GM21529 (cell line): ENCODE results near the gene PCBP4.

Experiments used
- ATAC-seq: cut with Tn5 transposase; IDR thresholded peaks from one replicate; pipeline ENCODE4 v1.9.1; 2021; ENCODE audit not compliant: unreplicated experiment

Gene PCBP4

DNA sequence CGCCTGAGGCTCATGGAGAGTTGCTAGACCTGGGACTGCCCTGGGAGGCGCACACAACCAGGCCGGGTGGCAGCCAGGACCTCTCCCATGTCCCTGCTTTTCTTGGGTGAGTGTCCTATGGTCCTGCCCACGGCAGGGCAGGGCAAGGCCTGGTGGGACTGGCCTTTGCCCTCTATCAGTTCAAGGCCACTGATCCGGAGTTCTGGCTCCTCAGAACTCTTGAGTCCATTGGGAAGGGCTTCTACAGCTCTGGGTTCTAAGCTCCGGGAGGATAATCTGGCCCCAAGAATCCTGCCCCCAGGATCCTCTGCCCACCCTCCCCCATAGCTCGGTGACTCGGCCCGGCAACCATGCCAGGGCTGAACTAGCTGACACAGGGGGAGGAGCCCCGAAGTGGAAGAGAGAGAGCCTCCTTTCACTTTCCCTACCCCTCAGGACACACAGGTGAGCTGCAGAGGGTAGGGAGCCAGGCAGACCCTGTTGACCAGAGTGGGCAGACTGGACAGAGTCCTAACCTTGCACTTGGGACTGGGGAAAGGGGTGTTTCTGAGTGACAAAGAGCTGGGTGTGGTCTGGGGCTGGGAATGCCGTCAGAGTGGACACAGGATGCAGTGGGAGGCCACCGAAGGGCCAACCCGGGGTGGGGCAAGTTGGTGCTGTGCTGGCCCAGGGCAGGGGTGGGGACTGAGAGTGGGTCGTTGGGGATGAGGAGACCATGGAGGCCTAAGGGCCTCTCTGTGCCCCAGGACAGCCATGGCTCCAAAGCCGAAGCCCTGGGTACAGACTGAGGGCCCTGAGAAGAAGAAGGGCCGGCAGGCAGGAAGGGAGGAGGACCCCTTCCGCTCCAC is 24.4 kb downstream of the PCBP4 start:
- peak; percentile 28 for ATAC-seq

GRCh38 chr3:51941798-51942602 is 25.3 kb downstream of the PCBP4 start, which contains the start of the genes PARP3 and RRP9:
TSS of gene PARP3 (plus strand) at chr3:51942363. CDS start at chr3:51943356, 993 bp downstream.
TSS of gene RRP9 (minus strand) at chr3:51941904. CDS start at chr3:51941867, 37 bp downstream.
- peak; percentile 90 for ATAC-seq

DNA sequence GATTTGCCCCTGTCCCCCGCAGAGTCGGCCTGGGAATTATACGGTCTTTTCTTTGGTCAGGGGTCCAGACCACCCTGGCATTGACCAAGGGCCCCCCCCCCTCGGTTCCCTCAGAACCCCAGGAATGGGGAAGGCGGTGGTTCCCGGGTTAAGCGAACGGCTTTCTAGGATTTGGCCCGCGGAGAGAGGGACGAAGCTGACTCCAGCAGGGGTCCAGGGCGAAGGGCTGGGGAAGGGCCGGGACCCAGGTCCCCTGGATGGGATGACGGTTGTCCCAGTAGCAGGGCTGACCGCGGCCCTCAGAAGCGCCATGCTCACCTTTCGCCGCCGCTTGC is 25.8 kb downstream of the PCBP4 start:
- no peak for ATAC-seq

DNA sequence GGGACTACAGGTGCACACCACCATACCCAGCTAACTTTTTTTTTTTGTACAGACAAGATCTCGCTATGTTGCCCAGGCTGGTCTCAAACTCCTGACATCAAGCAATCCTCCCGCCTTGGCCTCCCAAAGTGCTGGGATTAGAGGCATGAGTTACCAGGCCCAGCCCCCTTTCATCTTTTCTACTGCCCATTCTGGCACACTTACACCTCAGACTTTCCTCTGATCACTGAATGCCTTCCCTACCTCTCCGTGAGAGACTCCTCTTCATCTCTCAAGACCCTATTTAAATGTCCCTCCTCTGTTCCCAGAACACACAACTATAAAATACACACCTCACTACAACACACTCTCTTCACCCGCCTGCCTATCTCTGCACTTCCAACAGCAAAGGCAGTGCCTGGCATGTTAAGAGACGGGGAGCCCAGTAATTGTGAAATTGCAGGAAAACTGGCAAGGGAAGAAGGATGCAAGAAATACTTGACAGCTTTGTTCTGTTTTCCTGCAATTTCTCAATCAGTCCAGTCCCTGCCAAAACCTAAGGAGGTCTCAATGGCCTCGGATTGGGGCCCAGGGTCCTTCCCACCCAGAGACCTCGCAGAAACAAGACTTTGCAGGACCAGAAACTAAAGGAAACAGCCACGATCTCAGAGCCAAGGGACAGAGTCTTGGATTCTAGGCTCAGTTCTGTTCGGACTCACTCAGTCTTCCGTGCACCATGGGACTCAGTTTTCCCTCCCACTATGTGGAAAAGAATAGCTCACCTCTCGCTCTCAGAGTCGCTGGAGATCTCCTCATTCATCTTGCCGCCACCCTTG is 26.4 kb downstream of the PCBP4 start:
- no peak for ATAC-seq

DNA sequence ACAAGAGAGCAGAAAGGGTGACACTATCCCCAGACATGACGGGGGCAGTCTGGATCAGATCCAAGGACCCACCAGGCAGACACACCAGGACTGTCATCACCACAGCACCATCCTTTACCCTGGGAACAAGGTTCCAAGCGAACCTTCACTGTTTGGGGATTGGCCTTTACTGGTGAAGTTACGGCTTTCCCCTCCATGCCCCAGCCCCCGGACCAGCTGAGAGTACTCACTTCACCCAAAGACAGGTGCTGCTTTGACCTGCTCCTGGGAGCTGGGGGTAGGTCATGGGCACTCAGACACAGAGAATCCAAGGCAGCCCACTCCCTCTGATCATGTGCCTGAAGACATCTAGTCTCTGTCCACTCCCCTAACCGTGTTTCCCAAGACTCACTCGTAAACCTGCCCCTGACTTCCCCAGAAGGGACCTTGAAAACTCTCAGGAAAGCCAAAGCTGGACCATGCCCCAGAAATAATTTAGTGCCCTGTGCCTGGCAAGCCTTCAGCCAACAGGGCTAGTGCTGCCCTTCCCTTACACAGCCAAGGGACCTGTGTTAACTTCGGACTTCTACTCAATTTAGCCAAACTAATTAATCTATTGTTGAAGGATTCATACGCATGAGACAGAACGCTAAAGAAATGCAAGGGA is 28.4 kb downstream of the PCBP4 start:
- no peak for ATAC-seq

DNA sequence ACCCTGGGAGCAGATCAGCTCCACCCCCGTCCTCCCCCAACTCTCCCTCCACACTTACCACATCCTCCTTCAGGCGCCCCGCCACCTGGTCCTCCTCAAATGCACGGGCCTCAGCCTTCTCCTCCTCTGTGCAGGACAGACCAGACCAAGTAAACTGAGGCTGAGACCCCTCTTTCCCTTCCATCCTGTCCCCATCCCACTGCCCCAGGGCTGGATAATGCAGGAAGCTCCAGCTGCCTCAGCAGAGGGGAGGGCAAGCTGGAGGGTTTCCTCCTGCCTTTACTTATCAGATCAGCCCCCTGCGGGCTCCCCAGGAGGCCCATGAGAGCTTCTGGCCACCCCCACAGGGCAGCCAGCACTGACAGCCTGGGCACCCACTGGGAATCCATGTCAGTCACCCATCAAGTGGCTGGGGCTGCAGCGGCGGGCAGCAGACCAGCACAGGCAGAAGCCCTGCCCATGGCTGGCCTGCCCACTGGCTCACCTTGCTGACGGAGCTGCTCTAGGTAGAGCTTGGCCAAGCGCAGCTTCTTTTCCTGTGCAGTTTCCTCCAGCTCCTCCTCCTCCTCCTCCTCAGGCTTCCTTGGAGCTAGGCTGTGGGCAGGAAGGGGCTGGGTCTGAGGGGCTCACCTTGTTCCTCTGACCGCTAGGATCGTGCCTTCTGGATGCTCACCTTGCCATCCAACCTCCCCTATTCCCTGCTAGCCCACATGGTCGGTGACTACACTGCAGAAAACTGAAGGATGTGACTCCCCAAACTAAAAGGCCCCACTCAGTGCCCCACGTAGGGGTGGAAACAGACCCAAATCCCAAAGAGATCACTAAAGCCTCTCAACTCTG is 29.4 kb downstream of the PCBP4 start:
- no peak for ATAC-seq

DNA sequence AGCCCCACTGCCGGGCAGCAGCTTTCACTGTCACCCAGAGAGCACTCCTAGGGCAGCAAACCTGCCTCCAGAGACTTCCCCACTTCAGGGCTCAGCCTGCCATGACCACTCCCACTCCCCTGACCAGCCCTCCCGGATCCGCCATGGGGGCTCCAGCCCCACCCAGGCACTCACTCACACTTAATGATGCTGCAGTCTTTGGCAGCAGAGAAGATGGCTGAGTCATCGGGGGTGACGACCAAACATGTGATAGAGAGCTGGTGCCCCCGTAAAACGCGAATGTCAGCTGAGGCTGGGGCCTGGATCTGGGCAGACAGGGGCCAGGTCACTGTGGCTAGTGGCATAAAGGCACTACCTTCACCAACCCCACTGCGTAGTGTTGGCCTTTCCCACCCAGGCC is 30.2 kb downstream of the PCBP4 start:
- ATAC-seq: no peak

- ATAC-seq: no peak
These were observed 31.1 kb downstream of the PCBP4 start for GRCh38 chr3:51935886-51936755.

- no peak for ATAC-seq
These were observed 32.0 kb downstream of the PCBP4 start for GRCh38 chr3:51934991-51935885.

GRCh38 chr3:51934139-51934850 is 33.0 kb downstream of the PCBP4 start:
- ATAC-seq: no peak

GRCh38 chr3:51933471-51934138 is 33.6 kb downstream of the PCBP4 start:
- no peak for ATAC-seq

DNA sequence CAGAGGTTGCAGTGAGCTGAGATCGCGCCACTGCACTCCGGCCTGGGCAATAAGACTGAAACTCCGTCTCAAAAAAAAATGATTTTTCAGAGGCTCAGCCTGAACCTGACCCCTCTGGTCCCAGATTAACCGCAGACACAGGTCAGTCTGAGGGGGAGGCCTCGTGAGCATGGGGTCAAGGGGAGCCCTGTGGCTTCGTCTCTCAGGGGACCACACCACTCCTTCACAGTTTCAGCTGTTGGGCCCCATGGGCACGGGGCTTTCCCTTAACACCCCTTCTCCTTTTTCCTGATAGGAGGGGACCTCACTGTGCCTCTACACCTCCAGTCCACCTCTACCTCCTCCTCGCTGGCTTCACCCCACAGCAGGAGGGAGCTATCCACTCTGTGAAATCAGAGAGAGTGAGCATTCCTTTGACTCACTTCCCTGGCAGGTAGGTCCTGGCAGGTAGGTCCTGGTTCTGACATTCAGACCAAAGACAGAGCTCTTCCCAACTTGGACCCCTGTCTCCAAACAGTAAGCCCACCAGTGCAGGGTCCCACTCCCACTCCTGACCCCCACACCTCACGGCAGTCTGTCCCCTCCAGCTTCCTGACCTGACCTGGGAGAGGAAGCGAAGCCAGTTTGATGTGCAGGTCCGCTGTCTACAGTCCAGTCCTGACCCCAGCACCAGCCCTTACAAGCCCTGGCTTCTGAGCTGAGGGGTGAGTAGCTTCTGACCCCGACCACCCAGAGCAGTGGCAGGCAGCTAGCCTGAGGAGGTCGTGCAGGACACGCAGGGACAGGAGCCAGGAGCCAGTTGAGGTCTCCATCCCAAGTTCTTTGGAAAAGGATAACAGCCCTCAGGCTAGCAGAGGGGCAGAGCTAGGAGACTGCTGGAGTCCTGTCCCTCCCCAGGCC is 34.5 kb downstream of the PCBP4 start:
- ATAC-seq: no peak

DNA sequence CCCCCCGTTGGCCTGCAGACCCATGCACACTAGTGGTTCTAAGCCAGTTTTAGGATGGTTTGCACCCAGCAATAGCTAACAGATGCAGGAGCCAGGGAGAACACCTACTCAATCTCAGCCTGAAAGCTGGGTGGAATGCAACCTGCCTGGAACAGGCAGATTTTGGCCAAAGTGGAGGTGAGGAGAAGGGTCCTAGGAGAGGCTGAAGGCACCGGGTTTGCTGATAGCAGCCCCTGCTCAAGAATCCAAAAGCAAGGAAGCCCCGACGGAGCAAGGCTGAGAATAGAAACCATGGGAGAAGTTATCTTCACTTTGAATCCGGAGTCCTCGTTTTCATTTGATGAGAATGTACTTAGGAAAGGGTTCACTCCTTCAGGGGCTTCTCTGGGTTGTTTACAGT is 35.5 kb downstream of the PCBP4 start:
- no peak for ATAC-seq

DNA sequence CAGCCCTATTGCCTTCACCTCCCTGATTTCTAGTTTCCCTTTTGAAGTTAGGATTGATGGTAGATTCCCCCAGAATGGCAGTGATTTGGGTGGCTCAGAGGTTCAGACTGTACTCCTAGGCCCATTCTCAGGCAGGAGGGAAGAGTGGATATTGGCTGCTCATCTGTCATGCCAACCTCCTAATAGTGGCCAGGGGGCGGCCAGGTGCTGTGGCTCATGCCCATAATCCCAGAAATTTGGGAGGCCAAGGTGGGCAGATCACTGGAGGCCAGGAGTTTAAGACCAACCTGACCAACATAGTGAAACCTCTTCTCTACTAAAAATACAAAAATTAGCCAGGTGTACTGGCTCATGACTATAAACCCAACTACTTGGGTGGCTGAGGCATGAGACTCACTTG is 36.8 kb downstream of the PCBP4 start:
- ATAC-seq: no peak

DNA sequence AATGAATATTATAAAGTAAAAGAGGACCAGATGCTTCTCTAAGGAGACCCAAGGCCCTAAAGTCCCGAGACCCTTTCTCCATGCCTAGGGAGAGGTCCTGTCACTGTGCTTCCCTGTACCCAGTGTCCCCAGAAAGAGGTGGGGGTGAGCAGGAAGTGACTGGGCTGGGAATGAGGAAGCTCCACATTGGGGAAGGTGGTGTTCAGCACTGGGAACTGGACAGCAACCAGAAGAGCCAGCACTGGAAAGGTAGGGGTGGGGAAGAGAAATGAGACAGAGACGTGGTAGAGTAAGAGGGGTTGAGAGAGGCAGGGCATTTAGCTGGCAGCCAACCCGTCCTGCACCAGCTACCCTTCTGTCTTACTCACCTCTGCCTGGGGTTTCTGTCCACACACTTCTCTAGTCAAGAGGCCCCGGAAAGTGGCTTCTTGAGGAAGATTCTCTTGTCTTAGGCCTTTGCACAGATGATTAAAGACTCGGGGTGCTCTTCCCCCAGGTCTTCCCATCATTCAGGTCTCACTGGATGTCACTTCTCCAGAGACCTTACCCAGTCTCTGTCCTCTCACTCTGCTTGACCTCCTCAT is 37.7 kb downstream of the PCBP4 start:
- no peak for ATAC-seq
